ENCODE results near the gene IL13RA1.

Gene IL13RA1

DNA sequence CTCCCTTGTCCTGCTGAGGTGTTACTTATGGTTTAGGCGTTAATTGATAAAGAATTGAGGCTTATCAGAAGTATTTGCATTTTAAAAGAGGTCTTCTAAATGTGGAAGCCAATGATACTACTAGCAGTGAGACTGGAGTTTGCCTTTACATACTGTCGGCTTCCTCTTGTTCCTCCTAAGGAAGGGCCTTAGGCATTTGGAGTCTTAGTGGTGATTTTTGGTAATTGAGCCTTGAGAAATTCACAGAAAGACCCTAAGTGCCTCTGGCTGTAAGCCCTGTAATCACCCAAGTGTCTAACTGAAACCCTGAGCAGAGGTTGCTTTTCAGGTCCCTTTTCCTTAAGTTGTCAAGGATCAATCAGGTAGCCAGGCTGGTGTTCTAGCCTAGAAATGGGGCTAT lies 14.8 kb downstream of the IL13RA1 start:
- TF ChIP-seq, protein P1, sequence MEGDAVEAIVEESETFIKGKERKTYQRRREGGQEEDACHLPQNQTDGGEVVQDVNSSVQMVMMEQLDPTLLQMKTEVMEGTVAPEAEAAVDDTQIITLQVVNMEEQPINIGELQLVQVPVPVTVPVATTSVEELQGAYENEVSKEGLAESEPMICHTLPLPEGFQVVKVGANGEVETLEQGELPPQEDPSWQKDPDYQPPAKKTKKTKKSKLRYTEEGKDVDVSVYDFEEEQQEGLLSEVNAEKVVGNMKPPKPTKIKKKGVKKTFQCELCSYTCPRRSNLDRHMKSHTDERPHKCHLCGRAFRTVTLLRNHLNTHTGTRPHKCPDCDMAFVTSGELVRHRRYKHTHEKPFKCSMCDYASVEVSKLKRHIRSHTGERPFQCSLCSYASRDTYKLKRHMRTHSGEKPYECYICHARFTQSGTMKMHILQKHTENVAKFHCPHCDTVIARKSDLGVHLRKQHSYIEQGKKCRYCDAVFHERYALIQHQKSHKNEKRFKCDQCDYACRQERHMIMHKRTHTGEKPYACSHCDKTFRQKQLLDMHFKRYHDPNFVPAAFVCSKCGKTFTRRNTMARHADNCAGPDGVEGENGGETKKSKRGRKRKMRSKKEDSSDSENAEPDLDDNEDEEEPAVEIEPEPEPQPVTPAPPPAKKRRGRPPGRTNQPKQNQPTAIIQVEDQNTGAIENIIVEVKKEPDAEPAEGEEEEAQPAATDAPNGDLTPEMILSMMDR (IDR thresholded peaks at IDR 0.05; ENCODE audit: low read length): no peak
- no peak for TF ChIP-seq EZH2 (IDR thresholded peaks at IDR 0.05; ENCODE audit: borderline replicate concordance, low read length)
- Histone ChIP-seq H3K9me3 (ENCODE audit: low read length) (no peaks in the 10 kb centered on the region), H3K4me3 (ENCODE audit: low read depth, low read length, poor library complexity, severe bottlenecking) (no peak overlapping the region), H3K79me2 (ENCODE audit: insufficient read depth, low read length) (no peaks in the 10 kb centered on the region), H3F3A (ENCODE audit: insufficient read depth, low read length) (no peaks in the 10 kb centered on the region), H3K4me2 (ENCODE audit: low read length) (no peak overlapping the region), H4K20me1 (ENCODE audit: insufficient read depth, low read length) (no peaks in the 10 kb centered on the region), H2AFZ (ENCODE audit: low read length) (no peak overlapping the region), H3K36me3 (ENCODE audit: insufficient read depth, low read length) (no peaks in the 10 kb centered on the region), H3K27ac (ENCODE audit: low read depth, low read length, poor library complexity, severe bottlenecking) (no peak overlapping the region), H3K27me3 (ENCODE audit: insufficient read depth, low read length) (no peaks in the 10 kb centered on the region), H3K9ac (ENCODE audit: low read length) (no peak overlapping the region), H3K4me1 (ENCODE audit: insufficient read depth, low read length, severe bottlenecking) (no peaks in the 10 kb centered on the region), H3K9me2 (ENCODE audit: low read depth, low read length) (no peaks in the 10 kb centered on the region)

DNA sequence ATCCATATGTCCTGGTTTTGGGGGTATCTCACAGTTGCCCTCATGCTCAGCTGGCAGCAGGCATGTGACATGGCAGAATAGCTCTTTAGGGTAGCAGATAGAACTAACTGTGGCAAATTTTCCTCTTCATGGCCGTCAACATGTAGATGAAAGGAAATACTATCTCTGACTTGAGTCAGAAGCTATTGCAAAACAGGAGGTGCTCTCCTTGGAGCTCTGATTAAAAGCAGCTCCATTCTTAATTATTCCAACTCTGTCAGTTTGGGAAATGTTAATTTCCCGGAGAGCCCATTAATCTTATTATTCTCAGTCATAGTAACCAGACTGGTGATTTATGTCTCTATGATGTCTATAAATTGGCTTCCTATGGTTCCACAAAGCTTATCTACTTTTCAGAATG lies 18.2 kb downstream of the IL13RA1 start:
- no peaks in the 10 kb centered on the region for H4K20me1 ChIP-seq (ENCODE audit: insufficient read depth, low read length)
- no peak overlapping the region for H3K9ac ChIP-seq (ENCODE audit: low read length)
- H3K9me3 ChIP-seq (ENCODE audit: low read length): no peaks in the 10 kb centered on the region
- no peaks in the 10 kb centered on the region for H3K9me2 ChIP-seq (ENCODE audit: low read depth, low read length)
- H3K27ac ChIP-seq (ENCODE audit: low read depth, low read length, poor library complexity, severe bottlenecking): no peak overlapping the region
- no peak for TF ChIP-seq EZH2 (IDR thresholded peaks at IDR 0.05; ENCODE audit: borderline replicate concordance, low read length)
- TF ChIP-seq, protein P1 (IDR thresholded peaks at IDR 0.05; ENCODE audit: low read length): no peak
- H3K4me3 ChIP-seq (ENCODE audit: low read depth, low read length, poor library complexity, severe bottlenecking): no peak overlapping the region
- no peak overlapping the region for H3K4me2 ChIP-seq (ENCODE audit: low read length)
- H2AFZ ChIP-seq (ENCODE audit: low read length): no peak overlapping the region
- H3K36me3 ChIP-seq (ENCODE audit: insufficient read depth, low read length): no peaks in the 10 kb centered on the region
- no peaks in the 10 kb centered on the region for H3K27me3 ChIP-seq (ENCODE audit: insufficient read depth, low read length)
- no peaks in the 10 kb centered on the region for H3F3A ChIP-seq (ENCODE audit: insufficient read depth, low read length)
- no peaks in the 10 kb centered on the region for H3K4me1 ChIP-seq (ENCODE audit: insufficient read depth, low read length, severe bottlenecking)
- H3K79me2 ChIP-seq (ENCODE audit: insufficient read depth, low read length): no peaks in the 10 kb centered on the region

- no peak overlapping the region for H3K9ac ChIP-seq (ENCODE audit: low read length)
- H3K4me2 ChIP-seq (ENCODE audit: low read length): no peak overlapping the region
- no peaks in the 10 kb centered on the region for H3K4me1 ChIP-seq (ENCODE audit: insufficient read depth, low read length, severe bottlenecking)
- no peaks in the 10 kb centered on the region for H3K9me3 ChIP-seq (ENCODE audit: low read length)
- H4K20me1 ChIP-seq (ENCODE audit: insufficient read depth, low read length): no peaks in the 10 kb centered on the region
- no peaks in the 10 kb centered on the region for H3K36me3 ChIP-seq (ENCODE audit: insufficient read depth, low read length)
- no peaks in the 10 kb centered on the region for H3F3A ChIP-seq (ENCODE audit: insufficient read depth, low read length)
- TF ChIP-seq EZH2 (IDR thresholded peaks at IDR 0.05; ENCODE audit: borderline replicate concordance, low read length): no peak
- TF ChIP-seq, protein P1 (IDR thresholded peaks at IDR 0.05; ENCODE audit: low read length): no peak
- no peak overlapping the region for H3K4me3 ChIP-seq (ENCODE audit: low read depth, low read length, poor library complexity, severe bottlenecking)
- H3K27ac ChIP-seq (ENCODE audit: low read depth, low read length, poor library complexity, severe bottlenecking): no peak overlapping the region
- no peaks in the 10 kb centered on the region for H3K79me2 ChIP-seq (ENCODE audit: insufficient read depth, low read length)
- H2AFZ ChIP-seq (ENCODE audit: low read length): no peak overlapping the region
- H3K9me2 ChIP-seq (ENCODE audit: low read depth, low read length): no peaks in the 10 kb centered on the region
- no peaks in the 10 kb centered on the region for H3K27me3 ChIP-seq (ENCODE audit: insufficient read depth, low read length)
Observed at GRCh38 chrX:118751950-118752783, 24.8 kb downstream of the IL13RA1 start.

Measured in OCI-LY1 (cell line).